B cell (primary cell): Measurements from ENCODE around the gene NRIP3. TPM values are rescaled to one million over a fixed set of nuclear protein-coding genes. Genes with fewer than 3 reads are reported as not detected.

Experiments
- ATAC-seq: fragments of 200-7000 bp; cut with Tn5 transposase; one replicate; pipeline ENCODE4 v1.10.0; 2021; ENCODE audit warnings: low read depth, mild to moderate bottlenecking, moderate number of reproducible peaks, moderate library complexity
- CTCF ChIA-PET: fragments of 350-600 bp; sonication (Branson Sonifier 250); formaldehyde crosslinking; loops from one replicate; lab custom pipeline; 2021; ENCODE audit warnings: antibody characterized with exemption, inconsistent platforms; lab: Charles Lee
- POLR2A ChIA-PET: fragments of 350-600 bp; sonication (Branson Sonifier 250); formaldehyde crosslinking; loops from one replicate; lab custom pipeline; 2021; ENCODE audit warnings: antibody characterized with exemption; lab: Charles Lee
- DNase-seq: peaks from one replicate; pipeline ENCODE4 v3.0.0; 2013
- H2AFZ ChIP-seq: 2 replicates; pipeline ENCODE4 v1.6.1; 2012; ENCODE audit warnings: mild to moderate bottlenecking, low read depth, low read length; ENCODE audit not compliant: insufficient read depth, poor library complexity, severe bottlenecking
- H3K27ac ChIP-seq, 2 donors: 1 replicate in 1 of 2; 2 replicates in 1 of 2; pipeline ENCODE4 v1.5.1; 2012 to 2013; ENCODE audit warnings: low read length in 2 of 2, mild to moderate bottlenecking in 2 of 2, moderate library complexity in 1 of 2
- H3K27me3 ChIP-seq, 4 experiments: fragments of 200-600 bp in 1 of 4; sonication (generic) in 1 of 4; replicated peaks in 1 of 4; 1 replicate in 2 of 4; 2 replicates in 2 of 4; pipeline versions ENCODE4 v1.6.1 to v1.7.0; 2013 to 2016; ENCODE audit warnings: low read length in 3 of 4, mild to moderate bottlenecking in 2 of 4, mixed read lengths in 1 of 4, moderate library complexity in 1 of 4; ENCODE audit not compliant: insufficient read depth in 4 of 4, control insufficient read depth in 3 of 4; ENCODE audit errors: control extremely low read depth in 1 of 4
- H3K36me3 ChIP-seq, 2 experiments: replicated peaks in 1 of 2; 1 replicate in 1 of 2; 2 replicates in 1 of 2; pipeline versions ENCODE4 v1.6.1 to v1.7.1; 2013; ENCODE audit warnings: low read length in 1 of 2; ENCODE audit not compliant: insufficient read depth in 2 of 2, control insufficient read depth in 1 of 2; ENCODE audit errors: control extremely low read depth in 1 of 2, extremely low read depth in 1 of 2
- H3K4me1 ChIP-seq, 2 donors: fragments of 200-600 bp in 1 of 2; sonication (generic) in 1 of 2; 1 replicate in 1 of 2; 2 replicates in 1 of 2; pipeline versions ENCODE4 v1.5.1 to v1.6.1; 2013 to 2017; ENCODE audit warnings: low read length in 2 of 2; ENCODE audit not compliant: control insufficient read depth in 2 of 2, insufficient read depth in 2 of 2
- H3K4me2 ChIP-seq: replicated peaks from 2 replicates; pipeline ENCODE3; 2012; ENCODE audit warnings: mild to moderate bottlenecking, low read depth, low read length; ENCODE audit not compliant: poor library complexity, severe bottlenecking
- H3K4me3 ChIP-seq, 5 experiments: fragments of 200-600 bp in 1 of 5; sonication (generic) in 1 of 5; 1 replicate in 3 of 5; 2 replicates in 2 of 5; pipeline versions ENCODE4 v1.5.1 to v1.7.0; 2011 to 2016; ENCODE audit warnings: low read length in 4 of 5, mild to moderate bottlenecking in 4 of 5, low read depth in 2 of 5, control low read depth in 1 of 5, moderate library complexity in 1 of 5; ENCODE audit not compliant: insufficient read depth in 1 of 5; ENCODE audit errors: control extremely low read depth in 1 of 5, extremely low read depth in 1 of 5
- H3K79me2 ChIP-seq: fragments of 200-600 bp; sonication (generic); one replicate; pipeline ENCODE4 v1.6.0; 2016; ENCODE audit warnings: low read length; ENCODE audit not compliant: control insufficient read depth, insufficient read depth
- H3K9ac ChIP-seq: fragments of 200-600 bp; sonication (generic); 2 replicates; pipeline ENCODE4 v1.6.1; 2017; ENCODE audit warnings: mild to moderate bottlenecking, low read length, moderate library complexity
- H3K9me3 ChIP-seq, 3 donors: one replicate each; pipeline versions ENCODE4 v1.6.1 to v1.7.1; 2013; ENCODE audit warnings: low read length in 2 of 3; ENCODE audit not compliant: control insufficient read depth in 2 of 3, insufficient read depth in 1 of 3; ENCODE audit errors: control extremely low read depth in 1 of 3
- H4K20me1 ChIP-seq: 2 replicates; pipeline ENCODE4 v1.6.0; 2012; ENCODE audit warnings: mild to moderate bottlenecking, low read length; ENCODE audit not compliant: insufficient read depth, control insufficient read depth, poor library complexity, severe bottlenecking
- H3K27ac Mint-ChIP-seq: one replicate; pipeline ENCODE4 v1.8.0; 2021; ENCODE audit warnings: mixed read lengths
- H3K27me3 Mint-ChIP-seq: one replicate; pipeline ENCODE4 v1.8.0; 2021; ENCODE audit warnings: mixed read lengths
- H3K4me1 Mint-ChIP-seq: one replicate; pipeline ENCODE4 v1.8.0; 2021; ENCODE audit warnings: mixed read lengths
- H3K4me3 Mint-ChIP-seq: one replicate; pipeline ENCODE4 v1.8.0; 2021; ENCODE audit warnings: mixed read lengths
- H3K9me3 Mint-ChIP-seq: one replicate; pipeline ENCODE4 v1.8.0; 2022; ENCODE audit warnings: mixed read lengths; ENCODE audit not compliant: insufficient read depth
- EZH2 ChIP-seq: IDR thresholded peaks from 2 replicates; pipeline ENCODE4 v1.6.1; 2012; ENCODE audit warnings: borderline replicate concordance, low read depth, mild to moderate bottlenecking, moderate library complexity, low read length; ENCODE audit not compliant: insufficient read depth, poor library complexity, severe bottlenecking
- WGBS: methylation state at CpG from one replicate; pipeline ENCODE4 v1.1.5; 2013; ENCODE audit warnings: missing lambda C conversion rate; ENCODE audit not compliant: insufficient coverage; 5-methylcytosine and 5-hydroxymethylcytosine counted together
- intact Hi-C: fragments of 100-400 bp; cut with micrococcal nuclease; formaldehyde crosslinking; loops from one replicate; pipeline ENCODE4 v1.10.0; 2022
- polyA plus RNA-seq: library from polyadenylated mRNA; depleted of rRNA; stranded (reverse); fragments of >200 nt; gene quantifications from 2 replicates; pipeline ENCODE4 v1.2.3, GENCODE V29; 2012
- total RNA-seq, 2 donors: library from RNA; stranded (reverse); fragments of 120-200 nt in 1 of 2; gene quantifications; 1 replicate in 1 of 2; 2 replicates in 1 of 2; pipeline versions ENCODE4 v1.2.3 to v1.2.4, GENCODE V29; 2013 to 2022
- TF ChIP-seq, protein P1 (sequence below): fragments of 200-600 bp; IDR thresholded peaks from one replicate; pipeline ENCODE4 v1.8.0; 2022; ENCODE audit warnings: antibody characterized with exemption, mild to moderate bottlenecking

Gene NRIP3
- total and polyA plus RNA-seq, 2 donors (not counting 1 experiment from before 2014, with no cell fraction given): 0.13 to 0.59 TPM

DNA sequence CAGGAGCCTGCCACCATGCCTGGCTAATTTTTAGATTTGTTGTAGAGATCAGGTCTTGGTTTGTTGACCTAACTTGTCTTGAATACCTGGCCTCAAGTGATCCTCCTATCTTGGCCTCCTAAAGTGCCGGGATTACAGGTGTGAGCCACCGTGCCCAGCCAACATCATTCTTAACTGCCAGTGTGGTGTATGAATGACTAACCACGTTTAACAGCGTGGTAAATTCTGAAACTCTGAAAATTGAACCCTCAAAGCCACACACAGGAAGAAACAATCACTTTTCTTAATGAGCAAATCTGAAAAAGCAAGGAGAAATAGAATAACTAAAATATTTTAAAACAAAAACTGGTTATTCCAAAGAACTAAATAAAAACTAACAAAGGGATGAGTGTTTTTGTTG, 46.9 kb downstream of the NRIP3 start:
- intact Hi-C loops: no loop called here
- Histone ChIP-seq H2AFZ (no peak overlapping the region), H3K36me3 (peaks cover 0 to 34% of the 10 kb centered on the region in 2 experiments), H3K4me2 (no peak overlapping the region), H3K27ac (no peak overlapping the region), H3K79me2 (peaks cover 45% of the 10 kb centered on the region), H3K4me3 (no peak overlapping the region), H4K20me1 (peaks cover 26% of the 10 kb centered on the region), H3K9ac (no peak overlapping the region), H3K9me3 (no peaks in the 10 kb centered on the region), H3K4me1 (no peaks in the 10 kb centered on the region), H3K27me3 (no peaks in the 10 kb centered on the region)
- CTCF ChIA-PET: interaction anchor here (0.6 to 1.3 kb wide), 2 partner anchors 25 to 42 kb away, joined by 3 to 4 read pairs; no protein-coding TSS in a partner anchor
- Mint-ChIP-seq H3K27ac (no peak overlapping the region), H3K4me1 (peaks cover 7% of the 10 kb centered on the region), H3K4me3 (no peak overlapping the region), H3K9me3 (no peaks in the 10 kb centered on the region), H3K27me3 (no peaks in the 10 kb centered on the region)
- DNase-seq: no peak
- WGBS: no CpG with 5 or more reads among the region's 4 CpGs
- POLR2A ChIA-PET: no interaction called here
- ATAC-seq: no peak
- TF ChIP-seq, protein P1, sequence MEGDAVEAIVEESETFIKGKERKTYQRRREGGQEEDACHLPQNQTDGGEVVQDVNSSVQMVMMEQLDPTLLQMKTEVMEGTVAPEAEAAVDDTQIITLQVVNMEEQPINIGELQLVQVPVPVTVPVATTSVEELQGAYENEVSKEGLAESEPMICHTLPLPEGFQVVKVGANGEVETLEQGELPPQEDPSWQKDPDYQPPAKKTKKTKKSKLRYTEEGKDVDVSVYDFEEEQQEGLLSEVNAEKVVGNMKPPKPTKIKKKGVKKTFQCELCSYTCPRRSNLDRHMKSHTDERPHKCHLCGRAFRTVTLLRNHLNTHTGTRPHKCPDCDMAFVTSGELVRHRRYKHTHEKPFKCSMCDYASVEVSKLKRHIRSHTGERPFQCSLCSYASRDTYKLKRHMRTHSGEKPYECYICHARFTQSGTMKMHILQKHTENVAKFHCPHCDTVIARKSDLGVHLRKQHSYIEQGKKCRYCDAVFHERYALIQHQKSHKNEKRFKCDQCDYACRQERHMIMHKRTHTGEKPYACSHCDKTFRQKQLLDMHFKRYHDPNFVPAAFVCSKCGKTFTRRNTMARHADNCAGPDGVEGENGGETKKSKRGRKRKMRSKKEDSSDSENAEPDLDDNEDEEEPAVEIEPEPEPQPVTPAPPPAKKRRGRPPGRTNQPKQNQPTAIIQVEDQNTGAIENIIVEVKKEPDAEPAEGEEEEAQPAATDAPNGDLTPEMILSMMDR: no peak
- TF ChIP-seq EZH2: no peak

DNA sequence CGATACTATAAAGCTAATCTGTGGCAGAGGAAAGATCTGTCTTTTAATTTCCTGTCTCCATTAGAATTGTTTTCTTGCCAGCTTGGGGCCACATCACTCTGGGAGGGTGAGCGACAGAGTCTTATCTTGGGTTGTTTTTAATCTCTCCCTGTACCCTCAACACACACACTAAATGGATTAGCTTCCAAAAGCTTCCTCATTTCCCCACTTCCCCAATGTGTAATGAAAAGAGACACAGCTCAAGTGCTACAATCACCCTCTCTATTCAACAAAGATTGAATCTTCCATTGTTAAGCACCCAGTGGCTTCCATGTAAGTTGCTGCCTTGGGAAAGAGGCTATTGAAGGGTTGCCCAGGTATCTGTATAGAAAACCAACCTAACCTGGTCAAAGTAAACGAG, 54.9 kb downstream of the NRIP3 start:
- Histone ChIP-seq H4K20me1 (peaks cover 9% of the 10 kb centered on the region), H3K4me3 (no peak overlapping the region), H3K4me2 (no peak overlapping the region), H3K9me3 (no peaks in the 10 kb centered on the region), H3K36me3 (peaks cover 2 to 49% of the 10 kb centered on the region in 2 experiments), H3K4me1 (no peaks in the 10 kb centered on the region), H3K9ac (no peak overlapping the region), H2AFZ (no peak overlapping the region), H3K27me3 (no peaks in the 10 kb centered on the region), H3K27ac (no peak overlapping the region), H3K79me2 (no peaks in the 10 kb centered on the region)
- TF ChIP-seq EZH2: no peak
- TF ChIP-seq, protein P1: no peak
- Mint-ChIP-seq H3K9me3 (no peaks in the 10 kb centered on the region), H3K27me3 (no peaks in the 10 kb centered on the region), H3K4me1 (no peaks in the 10 kb centered on the region), H3K27ac (no peak overlapping the region), H3K4me3 (no peak overlapping the region)
- intact Hi-C loops: no loop called here
- CTCF ChIA-PET: interaction anchor here (1.5 to 2.4 kb wide), 2 partner anchors 11 to 15 kb away, joined by 4 to 15 read pairs; partner anchors contain the start of gene TMEM9B
- ATAC-seq (no peak), DNase-seq (no peak)
- POLR2A ChIA-PET: no interaction called here
- WGBS: no CpG with 5 or more reads among the region's 3 CpGs
